ENCODE results near the gene ARSB. TPM values are rescaled to one million over a fixed set of nuclear protein-coding genes. Genes with fewer than 3 reads are reported as not detected.
"Not testable (repeated sequence)": the region's sequence is repeated elsewhere in the genome, so short reads cannot be mapped to it uniquely, and the experiment has no call there.

The ARSB gene
- total RNA-seq, 1 donor from 2014 or later: 7.0 TPM

GRCh38 chr5:78912085-78912771, 72.9 kb downstream of the ARSB start:
- no peak for ATAC-seq
- intact Hi-C loops (cut with DNase I): no loop called here

GRCh38 chr5:78909224-78909983, 75.7 kb downstream of the ARSB start:
- ATAC-seq; DNase-seq (ENCODE audit: low spot score); intact Hi-C loops (cut with DNase I): not testable (repeated sequence)

More at GRCh38 chr5:78912085-78912771, 72.9 kb downstream of the ARSB start:
- no peak for DNase-seq (ENCODE audit: low spot score)

GRCh38 chr5:78908173-78909061, 76.7 kb downstream of the ARSB start:
- intact Hi-C loops (cut with DNase I): no loop called here

GRCh38 chr5:78907255-78907891, 77.7 kb downstream of the ARSB start:
- intact Hi-C loops (cut with DNase I): no loop called here

More at GRCh38 chr5:78908173-78909061, 76.7 kb downstream of the ARSB start:
- ATAC-seq (peak; percentile 86), DNase-seq (ENCODE audit: low spot score) (peak; percentile 63)

GRCh38 chr5:78905084-78905938, 79.8 kb downstream of the ARSB start:
- ATAC-seq: no peak
- no peak for DNase-seq (ENCODE audit: low spot score)
- intact Hi-C loops (cut with DNase I): no loop called here

More at GRCh38 chr5:78907255-78907891, 77.7 kb downstream of the ARSB start:
- ATAC-seq (peak; percentile 91), DNase-seq (ENCODE audit: low spot score) (no peak)

- ATAC-seq (no peak), DNase-seq (ENCODE audit: low spot score) (no peak)
- intact Hi-C loops (cut with DNase I): no loop called here
Observed at GRCh38 chr5:78903861-78904260, 81.2 kb downstream of the ARSB start.

- intact Hi-C loops (cut with DNase I): no loop called here
- no peak for ATAC-seq
Observed at GRCh38 chr5:78903353-78903752, 81.8 kb downstream of the ARSB start.

GRCh38 chr5:78899922-78900362, 85.2 kb downstream of the ARSB start:
- DNase-seq (ENCODE audit: low spot score) (no peak), ATAC-seq (no peak)
- intact Hi-C loops (cut with DNase I): no loop called here

More at GRCh38 chr5:78903353-78903752, 81.8 kb downstream of the ARSB start:
- DNase-seq (ENCODE audit: low spot score): no peak

GRCh38 chr5:78896132-78896531, 89.0 kb downstream of the ARSB start:
- DNase-seq (ENCODE audit: low spot score) (no peak), ATAC-seq (peak; percentile 39)
- intact Hi-C loops (cut with DNase I): no loop called here

- DNase-seq (ENCODE audit: low spot score) (no peak), ATAC-seq (peak; percentile 17)
- intact Hi-C loops (cut with DNase I): no loop called here
Observed at GRCh38 chr5:78895616-78896015, 89.5 kb downstream of the ARSB start.

- ATAC-seq: no peak
- intact Hi-C loops (cut with DNase I): no loop called here
- no peak for DNase-seq (ENCODE audit: low spot score)
Observed at GRCh38 chr5:78893940-78894677, 91.0 kb downstream of the ARSB start.

- no peak for ATAC-seq
- no peak for DNase-seq (ENCODE audit: low spot score)
- intact Hi-C loops (cut with DNase I): no loop called here
Observed at GRCh38 chr5:78890667-78891379, 94.3 kb downstream of the ARSB start.

- intact Hi-C loops (cut with DNase I): no loop called here
- no peak for ATAC-seq
- DNase-seq (ENCODE audit: low spot score): no peak
Observed at GRCh38 chr5:78889369-78890140, 95.6 kb downstream of the ARSB start.

GRCh38 chr5:78888580-78889368, 96.3 kb downstream of the ARSB start:
- peak; percentile 73 for DNase-seq (ENCODE audit: low spot score)
- intact Hi-C loops (cut with DNase I): no loop called here
- no peak for ATAC-seq
